MM.1S (cell line): ENCODE data around the gene KCNMA1.
"Not testable (repeated sequence)": the region's sequence is repeated elsewhere in the genome, so short reads cannot be mapped to it uniquely, and the experiment has no call there.

ENCODE experiments used
- DNase-seq: peaks from one replicate; pipeline ENCODE4 v3.0.0-alpha.2; 2015
- H2AFZ ChIP-seq: fragments of 300-600 bp; sonication (generic); 2 replicates; pipeline ENCODE4 v1.6.0; 2016; ENCODE audit warnings: antibody characterized with exemption, low read length
- H3F3A ChIP-seq: fragments of 300-600 bp; sonication (generic); 2 replicates; pipeline ENCODE4 v1.6.1; 2016; ENCODE audit warnings: mild to moderate bottlenecking, antibody characterized with exemption, low read length, moderate library complexity, mixed read lengths; ENCODE audit not compliant: insufficient read depth
- H3K27ac ChIP-seq: fragments of 300-600 bp; sonication (generic); 2 replicates; pipeline ENCODE4 v1.5.1; 2016; ENCODE audit warnings: mild to moderate bottlenecking, low read length
- H3K27me3 ChIP-seq: fragments of 300-600 bp; sonication (generic); replicated peaks from 2 replicates; pipeline ENCODE4 v1.6.0; 2016; ENCODE audit warnings: low read length; ENCODE audit not compliant: insufficient read depth
- H3K36me3 ChIP-seq: fragments of 300-600 bp; sonication (generic); replicated peaks from 2 replicates; pipeline ENCODE4 v1.6.1; 2016; ENCODE audit warnings: mild to moderate bottlenecking, low read length, mixed read lengths; ENCODE audit not compliant: insufficient read depth
- H3K4me1 ChIP-seq: fragments of 300-600 bp; sonication (generic); 2 replicates; pipeline ENCODE4 v1.6.1; 2016; ENCODE audit warnings: low read length, mixed read lengths
- H3K4me2 ChIP-seq: fragments of 300-600 bp; sonication (generic); 2 replicates; pipeline ENCODE4 v1.6.0; 2016; ENCODE audit warnings: low read depth, low read length
- H3K4me3 ChIP-seq: fragments of 300-600 bp; sonication (generic); 2 replicates; pipeline ENCODE4 v1.5.1; 2016; ENCODE audit warnings: low read length, mixed read lengths
- H3K79me2 ChIP-seq: fragments of 300-600 bp; sonication (generic); 2 replicates; pipeline ENCODE4 v1.6.1; 2016; ENCODE audit warnings: mixed run types, low read length, mixed read lengths
- H3K9ac ChIP-seq: fragments of 300-600 bp; sonication (generic); 2 replicates; pipeline ENCODE4 v1.6.1; 2016; ENCODE audit warnings: low read length, mixed read lengths
- H3K9me2 ChIP-seq: fragments of 300-600 bp; sonication (generic); replicated peaks from 2 replicates; pipeline ENCODE4 v1.6.1; 2016; ENCODE audit warnings: mild to moderate bottlenecking, low read length, mixed read lengths; ENCODE audit not compliant: insufficient read depth
- H3K9me3 ChIP-seq: fragments of 300-600 bp; sonication (generic); replicated peaks from 2 replicates; pipeline ENCODE4 v1.6.1; 2016; ENCODE audit warnings: mild to moderate bottlenecking, low read length, mixed read lengths; ENCODE audit not compliant: insufficient read depth
- H4K20me1 ChIP-seq: fragments of 300-600 bp; sonication (generic); 2 replicates; pipeline ENCODE4 v1.6.1; 2016; ENCODE audit warnings: mild to moderate bottlenecking, low read length, moderate library complexity, mixed read lengths; ENCODE audit not compliant: insufficient read depth
- CTCF ChIP-seq: fragments of 300-600 bp; sonication (generic); IDR thresholded peaks from 2 replicates; pipeline ENCODE4 v1.5.1; 2016; ENCODE audit warnings: antibody characterized with exemption, low read length, mixed read lengths
- EZH2 ChIP-seq: fragments of 300-600 bp; sonication (generic); optimal IDR thresholded peaks from 2 replicates; pipeline ENCODE3; 2017; ENCODE audit warnings: low read depth, mild to moderate bottlenecking, antibody characterized with exemption, low read length, mixed read lengths
- EZH2phosphoT487 ChIP-seq: fragments of 300-600 bp; sonication (generic); IDR thresholded peaks from 2 replicates; pipeline ENCODE4 v1.6.1; 2018; ENCODE audit warnings: antibody characterized with exemption, low read length

The KCNMA1 gene

GRCh38 chr10:77685432-77685831 is 47.8 kb upstream of the KCNMA1 start:
- Histone ChIP-seq H3K4me1 (peaks cover 15% of the 10 kb centered on the region), H3K9me2 (no peaks in the 10 kb centered on the region), H3K9me3 (no peaks in the 10 kb centered on the region), H4K20me1 (no peaks in the 10 kb centered on the region), H3K27me3 (no peaks in the 10 kb centered on the region), H3K27ac (no peak overlapping the region), H3K4me3 (no peak overlapping the region), H3F3A (0 out of 2 replicates have a peak, but pooled peaks cover 10% of the 10 kb centered on the region), H3K9ac (no peak overlapping the region), H3K79me2 (no peaks in the 10 kb centered on the region), H3K36me3 (no peaks in the 10 kb centered on the region), H2AFZ (no peak overlapping the region), H3K4me2 (no peak overlapping the region)
- no peak for DNase-seq
- TF ChIP-seq CTCF (no peak), EZH2 (no peak), EZH2phosphoT487 (no peak)

- not testable (repeated sequence) for H4K20me1 ChIP-seq, H3K4me3 ChIP-seq, H3K9me3 ChIP-seq, H3F3A ChIP-seq, H3K27me3 ChIP-seq, H3K36me3 ChIP-seq, H3K79me2 ChIP-seq, H3K9me2 ChIP-seq
- H3K9ac ChIP-seq, result peak overlapping the region; percentile 18; the same call in 1 of the 2 replicates
- peak overlapping the region; percentile 34; the same call in 1 of the 2 replicates for H2AFZ ChIP-seq
- H3K4me1 ChIP-seq, result peaks cover 15% of the 10 kb centered on the region
- peak overlapping the region; percentile 64 for H3K27ac ChIP-seq
- DNase-seq, result peak; percentile 46
- peak overlapping the region; percentile 34 for H3K4me2 ChIP-seq
These were observed 45.5 kb upstream of the KCNMA1 start for GRCh38 chr10:77683088-77683432.

GRCh38 chr10:77682393-77683087 is 44.9 kb upstream of the KCNMA1 start:
- Histone ChIP-seq H3K36me3 (no peaks in the 10 kb centered on the region), H2AFZ (peak overlapping the region; percentile 57), H3K27ac (peak overlapping the region; percentile 64; the same call in 1 of the 2 replicates), H3K9me2 (no peaks in the 10 kb centered on the region), H4K20me1 (no peaks in the 10 kb centered on the region), H3K4me2 (peak overlapping the region; percentile 34), H3K4me3 (no peak overlapping the region), H3F3A (0 out of 2 replicates have a peak, but pooled peaks cover 10% of the 10 kb centered on the region), H3K9ac (peak overlapping the region; percentile 9; the same call in 1 of the 2 replicates), H3K4me1 (peaks cover 15% of the 10 kb centered on the region), H3K27me3 (no peaks in the 10 kb centered on the region), H3K9me3 (no peaks in the 10 kb centered on the region), H3K79me2 (no peaks in the 10 kb centered on the region)
- TF ChIP-seq EZH2 (no peak), EZH2phosphoT487 (no peak), CTCF (no peak)
- no peak for DNase-seq

GRCh38 chr10:77681839-77682238 is 44.2 kb upstream of the KCNMA1 start:
- peaks cover 15% of the 10 kb centered on the region for H3K4me1 ChIP-seq
- no peaks in the 10 kb centered on the region for H4K20me1 ChIP-seq
- H3F3A ChIP-seq, result 0 out of 2 replicates have a peak, but pooled peaks cover 10% of the 10 kb centered on the region
- no peaks in the 10 kb centered on the region for H3K36me3 ChIP-seq
- H3K4me3 ChIP-seq, result no peak overlapping the region
- no peak overlapping the region for H3K9ac ChIP-seq
- TF ChIP-seq EZH2phosphoT487, result no peak
- TF ChIP-seq EZH2, result no peak
- TF ChIP-seq CTCF, result no peak
- H2AFZ ChIP-seq, result no peak overlapping the region
- H3K4me2 ChIP-seq, result no peak overlapping the region
- H3K9me3 ChIP-seq, result no peaks in the 10 kb centered on the region
- no peak for DNase-seq
- no peaks in the 10 kb centered on the region for H3K79me2 ChIP-seq
- no peaks in the 10 kb centered on the region for H3K9me2 ChIP-seq
- H3K27me3 ChIP-seq, result no peaks in the 10 kb centered on the region
- no peak overlapping the region for H3K27ac ChIP-seq
